ENCODE measurements around the gene ADA. TPM values are rescaled to one million over a fixed set of nuclear protein-coding genes. Genes with fewer than 3 reads are reported as not detected.
A peak's percentile ranks its signal among the peaks of the same experiment; 100 is the strongest.

The ADA gene
- total RNA-seq, 1 donor from 2014 or later: 7.7 TPM

- Histone ChIP-seq H3K36me3 (no peaks in the 10 kb centered on the region), H3K27me3 (ENCODE audit: low read depth) (no peaks in the 10 kb centered on the region), H3K4me3 (no peak overlapping the region), H3K9me3 (no peaks in the 10 kb centered on the region), H3K4me1 (peaks cover 56% of the 10 kb centered on the region), H3K27ac (peak overlapping the region; percentile 81)
- no peak for ATAC-seq
- TF ChIP-seq, protein P1, sequence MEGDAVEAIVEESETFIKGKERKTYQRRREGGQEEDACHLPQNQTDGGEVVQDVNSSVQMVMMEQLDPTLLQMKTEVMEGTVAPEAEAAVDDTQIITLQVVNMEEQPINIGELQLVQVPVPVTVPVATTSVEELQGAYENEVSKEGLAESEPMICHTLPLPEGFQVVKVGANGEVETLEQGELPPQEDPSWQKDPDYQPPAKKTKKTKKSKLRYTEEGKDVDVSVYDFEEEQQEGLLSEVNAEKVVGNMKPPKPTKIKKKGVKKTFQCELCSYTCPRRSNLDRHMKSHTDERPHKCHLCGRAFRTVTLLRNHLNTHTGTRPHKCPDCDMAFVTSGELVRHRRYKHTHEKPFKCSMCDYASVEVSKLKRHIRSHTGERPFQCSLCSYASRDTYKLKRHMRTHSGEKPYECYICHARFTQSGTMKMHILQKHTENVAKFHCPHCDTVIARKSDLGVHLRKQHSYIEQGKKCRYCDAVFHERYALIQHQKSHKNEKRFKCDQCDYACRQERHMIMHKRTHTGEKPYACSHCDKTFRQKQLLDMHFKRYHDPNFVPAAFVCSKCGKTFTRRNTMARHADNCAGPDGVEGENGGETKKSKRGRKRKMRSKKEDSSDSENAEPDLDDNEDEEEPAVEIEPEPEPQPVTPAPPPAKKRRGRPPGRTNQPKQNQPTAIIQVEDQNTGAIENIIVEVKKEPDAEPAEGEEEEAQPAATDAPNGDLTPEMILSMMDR (IDR thresholded peaks at IDR 0.05): no peak
- intact Hi-C loops (cut with DNase I): loop anchor here (10.0 kb wide), 1 partner anchor 56 kb away; the partner anchor contains the start of gene SERINC3
- no peak for DNase-seq
Measured at GRCh38 chr20:44580581-44581268, 70.8 kb downstream of the ADA start.

DNA sequence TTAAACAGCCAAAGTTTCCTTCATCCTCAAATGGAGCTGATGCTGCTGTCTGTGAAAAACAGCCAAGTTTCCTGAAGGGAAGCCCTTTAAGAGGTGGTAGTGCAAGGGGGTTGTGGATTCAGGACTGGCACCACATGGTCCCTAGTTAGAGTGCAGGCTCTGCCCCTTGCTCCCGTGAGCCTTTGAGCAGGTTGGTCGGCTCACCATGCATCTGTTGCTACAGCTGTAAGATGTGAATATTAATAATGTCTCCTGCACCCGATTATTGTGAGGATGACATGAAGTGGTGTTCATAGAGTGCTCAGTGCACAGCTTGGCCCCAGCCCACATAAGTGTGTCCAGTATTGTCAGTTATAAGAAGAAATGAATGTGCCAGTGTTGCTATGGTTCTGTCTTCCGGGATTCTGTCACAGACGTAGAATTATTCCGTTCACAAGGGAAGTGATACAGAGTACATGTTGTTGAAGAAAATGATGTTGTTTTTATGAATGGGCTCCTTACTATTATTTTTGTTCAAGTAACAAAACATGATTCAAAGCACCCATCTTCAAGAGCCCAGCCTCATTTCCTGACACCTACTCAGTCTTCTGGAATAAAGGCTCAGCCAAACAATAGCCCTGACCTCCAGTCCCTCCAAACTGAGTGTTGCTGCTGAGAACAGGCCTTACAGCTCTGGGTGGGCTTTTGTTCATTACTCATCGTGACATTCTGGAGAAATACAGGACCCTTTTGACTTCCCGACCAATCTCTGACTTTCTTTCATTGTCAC, 72.0 kb downstream of the ADA start:
- no peaks in the 10 kb centered on the region for H3K9me3 ChIP-seq
- H3K4me3 ChIP-seq: no peak overlapping the region
- intact Hi-C loops (cut with DNase I): loop anchor here (10.0 kb wide), 1 partner anchor 55 kb away; the partner anchor contains the start of gene SERINC3
- TF ChIP-seq, protein P1 (IDR thresholded peaks at IDR 0.05): no peak
- peaks cover 47% of the 10 kb centered on the region for H3K4me1 ChIP-seq
- DNase-seq (no peak), ATAC-seq (no peak)
- no peaks in the 10 kb centered on the region for H3K36me3 ChIP-seq
- peak overlapping the region; percentile 7 for H3K27ac ChIP-seq
- H3K27me3 ChIP-seq (ENCODE audit: low read depth): no peaks in the 10 kb centered on the region

DNA sequence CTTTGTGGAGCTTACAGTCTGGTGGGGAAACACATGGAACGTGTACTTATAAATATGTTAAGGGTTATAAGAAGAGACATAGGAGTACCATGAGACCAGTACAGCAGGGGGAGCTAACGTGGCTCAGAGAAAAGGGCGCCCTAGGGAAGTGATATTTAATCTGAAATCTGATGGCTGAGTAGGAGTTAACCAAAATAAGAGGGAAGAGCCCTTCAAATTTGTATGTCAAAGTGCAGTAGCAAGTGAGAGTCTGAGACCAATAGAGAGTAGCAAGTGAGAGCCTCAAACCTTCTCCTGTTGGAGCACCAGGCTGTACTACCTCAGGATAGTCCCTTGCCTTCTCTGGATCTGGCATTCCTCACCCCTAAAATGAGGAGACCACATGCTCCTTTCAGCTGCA, 75.2 kb downstream of the ADA start:
- no peak overlapping the region for H3K4me3 ChIP-seq
- H3K9me3 ChIP-seq: no peaks in the 10 kb centered on the region
- no peak for DNase-seq
- peak overlapping the region; percentile 16 for H3K27ac ChIP-seq
- no peaks in the 10 kb centered on the region for H3K36me3 ChIP-seq
- ATAC-seq: peak; percentile 68 to 74
- no peaks in the 10 kb centered on the region for H3K27me3 ChIP-seq (ENCODE audit: low read depth)
- TF ChIP-seq, protein P1 (IDR thresholded peaks at IDR 0.05): peak; percentile 32
- intact Hi-C loops (cut with DNase I): no loop called here
- peaks cover 65% of the 10 kb centered on the region for H3K4me1 ChIP-seq

DNA sequence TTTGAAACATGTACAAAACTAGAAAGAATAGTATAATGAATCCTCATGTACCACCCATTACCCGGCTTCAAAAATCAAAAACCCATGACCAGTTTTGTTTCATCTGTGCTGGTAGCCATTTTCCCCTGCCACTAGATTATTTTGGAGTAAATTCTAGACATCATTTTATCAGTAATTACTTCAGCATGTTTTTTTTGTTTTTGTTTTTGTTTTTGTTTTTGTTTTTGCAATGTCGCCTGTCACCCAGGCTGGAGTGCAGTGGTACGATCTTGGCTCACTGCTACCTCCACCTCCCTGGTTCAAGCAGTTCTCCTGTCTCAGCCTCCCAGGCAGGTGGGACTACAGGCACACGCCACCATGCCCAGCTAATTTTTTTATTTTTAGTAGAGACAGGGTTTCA, 77.1 kb downstream of the ADA start:
- no peak overlapping the region for H3K27ac ChIP-seq
- intact Hi-C loops (cut with DNase I): no loop called here
- no peaks in the 10 kb centered on the region for H3K9me3 ChIP-seq
- TF ChIP-seq, protein P1 (IDR thresholded peaks at IDR 0.05): no peak
- no peaks in the 10 kb centered on the region for H3K27me3 ChIP-seq (ENCODE audit: low read depth)
- no peaks in the 10 kb centered on the region for H3K36me3 ChIP-seq
- no peak for ATAC-seq
- H3K4me1 ChIP-seq: peaks cover 56% of the 10 kb centered on the region
- H3K4me3 ChIP-seq: no peak overlapping the region
- no peak for DNase-seq

- TF ChIP-seq, protein P1 (IDR thresholded peaks at IDR 0.05): no peak
- peaks cover 56% of the 10 kb centered on the region for H3K4me1 ChIP-seq
- H3K27ac ChIP-seq: peak overlapping the region; percentile 63
- DNase-seq: no peak
- no peaks in the 10 kb centered on the region for H3K9me3 ChIP-seq
- no peak overlapping the region for H3K4me3 ChIP-seq
- H3K27me3 ChIP-seq (ENCODE audit: low read depth): no peaks in the 10 kb centered on the region
- ATAC-seq: no peak
- no peaks in the 10 kb centered on the region for H3K36me3 ChIP-seq
- intact Hi-C loops (cut with DNase I): no loop called here
Measured at GRCh38 chr20:44573501-44573869, 78.0 kb downstream of the ADA start.

All from lower lobe of right lung (tissue), 2 donors.